ENCODE data around the gene THAP3. TPM values are rescaled to one million over a fixed set of nuclear protein-coding genes. Genes with fewer than 3 reads are reported as not detected.

THAP3 gene
- total and polyA plus RNA-seq, 2 donors (not counting 1 experiment from before 2014, with no cell fraction given) = 5.3 to 35.5 TPM

DNA sequence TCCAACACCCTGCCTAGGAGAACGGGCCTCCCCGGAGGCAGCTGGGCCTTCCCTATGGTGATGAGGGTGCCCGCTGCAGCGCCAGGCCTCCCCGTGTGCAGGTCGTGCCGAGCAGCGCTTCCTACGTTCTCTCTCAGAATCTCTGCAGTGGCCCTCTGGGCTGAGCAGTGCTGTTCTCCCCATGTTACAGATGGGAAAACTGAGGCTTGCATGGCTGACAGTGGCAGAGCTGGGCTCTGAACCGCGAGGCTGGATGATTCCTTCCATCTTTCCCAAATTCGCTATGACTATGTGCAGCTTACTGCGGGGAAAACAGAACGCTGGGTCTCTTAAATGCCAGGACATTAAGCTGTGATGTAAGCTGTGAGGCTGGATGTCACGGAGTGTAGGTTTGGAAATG lies 30.9 kb upstream of the THAP3 start:
- Histone ChIP-seq H3K4me1 (ENCODE audit: control insufficient read depth, extremely low read depth, insufficient read depth, low read length) (no peaks in the 10 kb centered on the region), H3K27me3 (ENCODE audit: control insufficient read depth, insufficient read depth, low read length) (no peaks in the 10 kb centered on the region), H3K36me3 (ENCODE audit: control insufficient read depth, insufficient read depth, low read length) (peaks cover 35% of the 10 kb centered on the region), H3K4me2 (ENCODE audit: extremely low read depth, insufficient read depth, low read length) (no peak overlapping the region), H3K27ac (ENCODE audit: insufficient read depth, low read length) (no peak overlapping the region), H3K9me3 (ENCODE audit: control insufficient read depth, insufficient read depth, low read depth, low read length) (no peaks in the 10 kb centered on the region), H3K4me3 (replicated peaks in 1 of 4; ENCODE audit: control extremely low read depth in 1 of 4, insufficient read depth in 1 of 4, low read depth in 3 of 4, low read length in 4 of 4) (no peak overlapping the region), H2AFZ (ENCODE audit: low read length) (no peak overlapping the region), H3K9ac (ENCODE audit: insufficient read depth, low read length) (no peak overlapping the region), H4K20me1 (ENCODE audit: control insufficient read depth, extremely low read depth, insufficient read depth, low read length) (no peaks in the 10 kb centered on the region), H3K79me2 (ENCODE audit: control insufficient read depth, insufficient read depth, low read length) (peaks cover 42% of the 10 kb centered on the region)
- DNase-seq (ENCODE audit: low read depth in 2 of 2) = no peak
- TF ChIP-seq EZH2 (IDR thresholded peaks at IDR 0.05; ENCODE audit: low read length, missing control alignments) = no peak
- TF ChIP-seq, protein P1, sequence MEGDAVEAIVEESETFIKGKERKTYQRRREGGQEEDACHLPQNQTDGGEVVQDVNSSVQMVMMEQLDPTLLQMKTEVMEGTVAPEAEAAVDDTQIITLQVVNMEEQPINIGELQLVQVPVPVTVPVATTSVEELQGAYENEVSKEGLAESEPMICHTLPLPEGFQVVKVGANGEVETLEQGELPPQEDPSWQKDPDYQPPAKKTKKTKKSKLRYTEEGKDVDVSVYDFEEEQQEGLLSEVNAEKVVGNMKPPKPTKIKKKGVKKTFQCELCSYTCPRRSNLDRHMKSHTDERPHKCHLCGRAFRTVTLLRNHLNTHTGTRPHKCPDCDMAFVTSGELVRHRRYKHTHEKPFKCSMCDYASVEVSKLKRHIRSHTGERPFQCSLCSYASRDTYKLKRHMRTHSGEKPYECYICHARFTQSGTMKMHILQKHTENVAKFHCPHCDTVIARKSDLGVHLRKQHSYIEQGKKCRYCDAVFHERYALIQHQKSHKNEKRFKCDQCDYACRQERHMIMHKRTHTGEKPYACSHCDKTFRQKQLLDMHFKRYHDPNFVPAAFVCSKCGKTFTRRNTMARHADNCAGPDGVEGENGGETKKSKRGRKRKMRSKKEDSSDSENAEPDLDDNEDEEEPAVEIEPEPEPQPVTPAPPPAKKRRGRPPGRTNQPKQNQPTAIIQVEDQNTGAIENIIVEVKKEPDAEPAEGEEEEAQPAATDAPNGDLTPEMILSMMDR (conservative IDR thresholded peaks at IDR 0.05 in 1 of 2, IDR thresholded peaks at IDR 0.05 in 1 of 2; ENCODE audit: low read depth in 1 of 2, low read length in 2 of 2) = no peak

DNA sequence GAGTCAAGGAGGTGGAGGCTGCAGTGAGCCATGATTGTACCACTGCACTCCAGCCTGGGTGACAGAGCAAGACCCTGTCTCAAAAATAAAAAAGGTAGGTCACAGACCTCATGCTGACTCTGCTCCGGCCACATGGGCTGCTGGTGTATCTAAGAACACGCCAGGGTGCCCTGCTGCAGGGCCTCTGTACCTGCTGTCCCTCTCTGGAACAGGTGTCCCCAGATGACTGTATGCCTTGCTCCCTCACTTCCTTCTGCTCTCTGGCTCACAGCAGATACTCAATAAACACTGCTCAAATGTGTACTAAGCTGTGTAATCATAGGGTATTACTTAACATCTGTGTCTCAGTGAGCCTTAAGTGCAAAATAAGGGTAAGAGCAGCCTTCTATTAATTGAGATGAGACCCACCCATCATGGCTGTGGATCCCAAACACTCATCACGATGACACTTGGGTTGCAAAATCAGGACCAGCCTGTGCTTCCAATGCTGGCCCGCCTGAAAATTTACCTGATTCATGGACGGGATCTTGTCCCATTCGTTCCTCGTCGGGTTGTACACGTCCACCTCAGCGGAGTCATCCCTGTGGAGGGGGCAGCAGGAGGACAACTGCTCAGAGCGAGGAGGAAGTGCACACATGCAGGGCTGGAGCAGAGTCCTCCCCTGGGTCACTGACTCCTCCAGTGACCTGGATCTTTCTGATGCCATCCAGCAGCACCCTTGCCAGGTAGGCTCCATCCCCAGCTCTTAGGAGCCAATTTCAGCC lies 29.5 kb upstream of the THAP3 start:
- Histone ChIP-seq H3K9ac (ENCODE audit: insufficient read depth, low read length) (no peak overlapping the region), H3K36me3 (ENCODE audit: control insufficient read depth, insufficient read depth, low read length) (peaks cover 42% of the 10 kb centered on the region), H3K79me2 (ENCODE audit: control insufficient read depth, insufficient read depth, low read length) (peaks cover 55% of the 10 kb centered on the region), H2AFZ (ENCODE audit: low read length) (no peak overlapping the region), H3K4me3 (replicated peaks in 1 of 4; ENCODE audit: control extremely low read depth in 1 of 4, insufficient read depth in 1 of 4, low read depth in 3 of 4, low read length in 4 of 4) (no peak overlapping the region), H3K27me3 (ENCODE audit: control insufficient read depth, insufficient read depth, low read length) (no peaks in the 10 kb centered on the region), H4K20me1 (ENCODE audit: control insufficient read depth, extremely low read depth, insufficient read depth, low read length) (no peaks in the 10 kb centered on the region), H3K4me1 (ENCODE audit: control insufficient read depth, extremely low read depth, insufficient read depth, low read length) (no peaks in the 10 kb centered on the region), H3K27ac (ENCODE audit: insufficient read depth, low read length) (no peak overlapping the region), H3K4me2 (ENCODE audit: extremely low read depth, insufficient read depth, low read length) (no peak overlapping the region), H3K9me3 (ENCODE audit: control insufficient read depth, insufficient read depth, low read depth, low read length) (no peaks in the 10 kb centered on the region)
- DNase-seq (ENCODE audit: low read depth in 2 of 2) = no peak
- TF ChIP-seq, protein P1 (conservative IDR thresholded peaks at IDR 0.05 in 1 of 2, IDR thresholded peaks at IDR 0.05 in 1 of 2; ENCODE audit: low read depth in 1 of 2, low read length in 2 of 2) = no peak
- no peak for TF ChIP-seq EZH2 (IDR thresholded peaks at IDR 0.05; ENCODE audit: low read length, missing control alignments)

DNA sequence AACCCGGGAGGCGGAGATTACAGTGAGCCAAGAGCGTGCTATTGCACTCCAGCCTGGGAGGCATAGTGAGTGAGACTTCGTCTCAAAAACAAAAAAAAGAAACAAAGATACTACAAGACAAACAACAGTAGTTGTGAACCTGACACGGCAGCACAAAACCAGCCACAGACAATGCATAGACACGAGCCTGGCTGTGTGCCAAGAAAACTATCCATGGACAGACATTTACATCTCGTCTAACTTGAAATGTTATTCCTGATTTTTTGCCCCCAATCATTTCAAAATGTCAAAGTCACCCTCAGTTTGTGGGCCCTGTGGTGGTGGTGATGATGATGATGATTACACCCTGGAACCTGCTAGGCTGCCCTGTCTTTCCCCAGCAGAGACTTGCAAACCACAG lies 28.3 kb upstream of the THAP3 start:
- H3K36me3 ChIP-seq (ENCODE audit: control insufficient read depth, insufficient read depth, low read length) = peaks cover 42% of the 10 kb centered on the region
- no peak for DNase-seq (ENCODE audit: low read depth in 2 of 2)
- H3K4me1 ChIP-seq (ENCODE audit: control insufficient read depth, extremely low read depth, insufficient read depth, low read length) = no peaks in the 10 kb centered on the region
- no peaks in the 10 kb centered on the region for H3K27me3 ChIP-seq (ENCODE audit: control insufficient read depth, insufficient read depth, low read length)
- no peak overlapping the region for H2AFZ ChIP-seq (ENCODE audit: low read length)
- no peak overlapping the region for H3K4me2 ChIP-seq (ENCODE audit: extremely low read depth, insufficient read depth, low read length)
- H3K4me3 ChIP-seq (replicated peaks in 1 of 4; ENCODE audit: control extremely low read depth in 1 of 4, insufficient read depth in 1 of 4, low read depth in 3 of 4, low read length in 4 of 4) = no peak overlapping the region
- no peaks in the 10 kb centered on the region for H4K20me1 ChIP-seq (ENCODE audit: control insufficient read depth, extremely low read depth, insufficient read depth, low read length)
- H3K9ac ChIP-seq (ENCODE audit: insufficient read depth, low read length) = no peak overlapping the region
- peaks cover 66% of the 10 kb centered on the region for H3K79me2 ChIP-seq (ENCODE audit: control insufficient read depth, insufficient read depth, low read length)
- no peak for TF ChIP-seq EZH2 (IDR thresholded peaks at IDR 0.05; ENCODE audit: low read length, missing control alignments)
- TF ChIP-seq, protein P1 (conservative IDR thresholded peaks at IDR 0.05 in 1 of 2, IDR thresholded peaks at IDR 0.05 in 1 of 2; ENCODE audit: low read depth in 1 of 2, low read length in 2 of 2) = no peak
- no peaks in the 10 kb centered on the region for H3K9me3 ChIP-seq (ENCODE audit: control insufficient read depth, insufficient read depth, low read depth, low read length)
- H3K27ac ChIP-seq (ENCODE audit: insufficient read depth, low read length) = no peak overlapping the region
